Liver (tissue), 9 donors: ENCODE results near the gene TRUB2. TPM values are rescaled to one million over a fixed set of nuclear protein-coding genes. Genes with fewer than 3 reads are reported as not detected.

ENCODE experiments used
- DNase-seq: peaks from one replicate; pipeline ENCODE4 v3.0.0-alpha.2; 2017; ENCODE audit warnings: low spot score
- H3K27ac ChIP-seq, 2 donors: one replicate each; pipeline ENCODE4 v1.7.0; 2013; ENCODE audit warnings: inconsistent platforms in 2 of 2, low read length in 2 of 2, control low read depth in 1 of 2, low read depth in 1 of 2, mild to moderate bottlenecking in 1 of 2
- H3K27me3 ChIP-seq, 4 donors: one replicate each; pipeline versions ENCODE4 v1.6.1 to v1.7.0; 2013; ENCODE audit warnings: low read length in 3 of 4, inconsistent platforms in 1 of 4, mild to moderate bottlenecking in 1 of 4, moderate library complexity in 1 of 4; ENCODE audit not compliant: control insufficient read depth in 4 of 4, insufficient read depth in 4 of 4
- H3K36me3 ChIP-seq, 4 donors: one replicate each; pipeline versions ENCODE4 v1.6.1 to v1.7.0; 2013; ENCODE audit warnings: low read length in 3 of 4, mild to moderate bottlenecking in 3 of 4, low read depth in 1 of 4, moderate library complexity in 1 of 4; ENCODE audit not compliant: control insufficient read depth in 4 of 4, insufficient read depth in 3 of 4
- H3K4me1 ChIP-seq, 4 donors: one replicate each; pipeline versions ENCODE4 v1.6.1 to v1.7.0; 2013; ENCODE audit warnings: low read length in 3 of 4, mild to moderate bottlenecking in 3 of 4, moderate library complexity in 1 of 4; ENCODE audit not compliant: control insufficient read depth in 4 of 4, insufficient read depth in 4 of 4
- H3K4me3 ChIP-seq, 3 donors: one replicate each; pipeline versions ENCODE4 v1.6.1 to v1.7.0; 2013; ENCODE audit warnings: low read length in 3 of 3, control low read depth in 1 of 3, low read depth in 1 of 3, mild to moderate bottlenecking in 1 of 3
- H3K9ac ChIP-seq, 2 donors: one replicate each; pipeline ENCODE4 v1.7.0; 2013; ENCODE audit warnings: low read length in 2 of 2, mild to moderate bottlenecking in 2 of 2, moderate library complexity in 2 of 2, control low read depth in 1 of 2, low read depth in 1 of 2
- H3K9me3 ChIP-seq, 4 donors: one replicate each; pipeline versions ENCODE4 v1.6.1 to v1.7.0; 2013; ENCODE audit warnings: low read length in 3 of 4; ENCODE audit not compliant: control insufficient read depth in 4 of 4
- FOXA1 ChIP-seq: IDR thresholded peaks from 2 replicates; pipeline ENCODE4 v1.6.1; 2016; ENCODE audit warnings: antibody characterized with exemption
- FOXA2 ChIP-seq: IDR thresholded peaks from 2 replicates; pipeline ENCODE4 v1.6.1; 2016; ENCODE audit warnings: antibody characterized with exemption
- GABPA ChIP-seq, 2 donors: IDR thresholded peaks in 1 of 2; conservative IDR thresholded peaks in 1 of 2; 2 replicates each; pipeline ENCODE4 v1.6.1; 2016; ENCODE audit warnings: antibody characterized with exemption in 2 of 2, mild to moderate bottlenecking in 1 of 2, moderate library complexity in 1 of 2
- HNF4G ChIP-seq: IDR thresholded peaks from 2 replicates; pipeline ENCODE4 v1.6.1; 2016; ENCODE audit warnings: antibody characterized with exemption
- JUND ChIP-seq, 2 donors: IDR thresholded peaks; 2 replicates each; pipeline ENCODE4 v1.6.1; 2016; ENCODE audit warnings: antibody characterized with exemption in 2 of 2
- NR2F2 ChIP-seq: IDR thresholded peaks from 2 replicates; pipeline ENCODE4 v1.6.1; 2016; ENCODE audit warnings: antibody characterized with exemption
- RAD21 ChIP-seq, 2 donors: IDR thresholded peaks; 2 replicates each; pipeline ENCODE4 v1.6.1; 2016; ENCODE audit warnings: antibody characterized with exemption in 2 of 2, mild to moderate bottlenecking in 2 of 2
- RXRA ChIP-seq, 2 donors: IDR thresholded peaks; 2 replicates each; pipeline ENCODE4 v1.6.1; 2017 to 2018; ENCODE audit warnings: antibody characterized with exemption in 2 of 2, mild to moderate bottlenecking in 1 of 2
- TAF1 ChIP-seq: conservative IDR thresholded peaks from 2 replicates; pipeline ENCODE4 v1.6.1; 2016; ENCODE audit warnings: antibody characterized with exemption, mild to moderate bottlenecking
- YY1 ChIP-seq: IDR thresholded peaks from 2 replicates; pipeline ENCODE4 v1.6.1; 2016; ENCODE audit warnings: antibody characterized with exemption, mild to moderate bottlenecking
- WGBS: extraction: QIAGEN DNeasy Blood & Tissue Kit; methylation state at CpG from one replicate; pipeline ENCODE4 v1.1.7; 2013; 5-methylcytosine and 5-hydroxymethylcytosine counted together
- polyA plus RNA-seq, 2 donors: library from polyadenylated mRNA; stranded (reverse) in 1 of 2; unstranded in 1 of 2; fragments of 200-250 nt in 1 of 2; fragments of >200 nt in 1 of 2; fragmentation: Nextera tagmentation in 1 of 2; extraction: Ambion mirVana in 1 of 2; gene quantifications; one replicate each; pipeline versions ENCODE4 v1.2.1 to v1.2.3, GENCODE V29; 2013 to 2015
- total RNA-seq, 2 donors: library from RNA; depleted of rRNA; stranded (reverse); fragments of >200 nt; gene quantifications; one replicate each; pipeline ENCODE4 v1.2.3, GENCODE V29; 2014
- TF ChIP-seq, protein P1 (sequence below): fragments of 150-350 bp; IDR thresholded peaks from 2 replicates; pipeline ENCODE4 v1.5.1; 2017; ENCODE audit warnings: improper control_type of control experiment, low read depth, low read length; ENCODE audit not compliant: missing input control
- TF ChIP-seq, protein P2 (sequence below): IDR thresholded peaks from 2 replicates; pipeline ENCODE4 v1.6.1; 2016; ENCODE audit warnings: antibody characterized with exemption
- TF ChIP-seq, protein P3 (sequence below): IDR thresholded peaks from 2 replicates; pipeline ENCODE4 v1.6.1; 2016; ENCODE audit warnings: antibody characterized with exemption
- TF ChIP-seq, protein P4 (sequence below): IDR thresholded peaks from 2 replicates; pipeline ENCODE4 v1.6.1; 2016; ENCODE audit warnings: antibody characterized with exemption, mild to moderate bottlenecking
- TF ChIP-seq, protein P5 (sequence below): IDR thresholded peaks from 2 replicates; pipeline ENCODE4 v1.6.1; 2016; ENCODE audit warnings: antibody characterized with exemption
- donor health status: healthy.
- donor health status: healthy.
- donor health status: healthy.
- donor health status: healthy.
- donor health status: healthy.

Gene TRUB2
- total and polyA plus RNA-seq, 4 donors, result 12.7 to 35.8 (median 19.4) TPM

DNA sequence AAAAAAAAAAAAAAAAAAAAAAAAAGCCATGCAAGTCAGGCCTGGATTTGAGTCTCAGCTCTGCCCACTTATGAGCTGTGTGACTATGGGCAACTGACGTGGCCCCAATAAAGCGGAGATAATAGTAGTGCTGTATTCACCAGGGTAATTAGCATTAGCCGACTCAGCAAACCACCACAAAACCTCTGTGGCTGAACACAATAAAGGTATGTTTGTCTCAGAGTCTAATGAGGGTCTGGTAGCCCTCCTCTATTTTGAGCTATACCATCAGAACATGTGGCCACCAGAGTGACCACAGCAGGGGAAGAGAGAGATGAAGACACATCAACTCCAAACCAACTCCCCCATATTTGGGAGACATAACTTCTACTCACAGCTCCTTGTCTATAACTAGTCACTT, 30.2 kb downstream of the TRUB2 start:
- H3K27ac ChIP-seq, result no peak overlapping the region
- H3K4me1 ChIP-seq, result peaks cover 2 to 15% (median 11%) of the 10 kb centered on the region in 4 donors
- no peak overlapping the region for H3K4me3 ChIP-seq
- TF ChIP-seq, protein P1, sequence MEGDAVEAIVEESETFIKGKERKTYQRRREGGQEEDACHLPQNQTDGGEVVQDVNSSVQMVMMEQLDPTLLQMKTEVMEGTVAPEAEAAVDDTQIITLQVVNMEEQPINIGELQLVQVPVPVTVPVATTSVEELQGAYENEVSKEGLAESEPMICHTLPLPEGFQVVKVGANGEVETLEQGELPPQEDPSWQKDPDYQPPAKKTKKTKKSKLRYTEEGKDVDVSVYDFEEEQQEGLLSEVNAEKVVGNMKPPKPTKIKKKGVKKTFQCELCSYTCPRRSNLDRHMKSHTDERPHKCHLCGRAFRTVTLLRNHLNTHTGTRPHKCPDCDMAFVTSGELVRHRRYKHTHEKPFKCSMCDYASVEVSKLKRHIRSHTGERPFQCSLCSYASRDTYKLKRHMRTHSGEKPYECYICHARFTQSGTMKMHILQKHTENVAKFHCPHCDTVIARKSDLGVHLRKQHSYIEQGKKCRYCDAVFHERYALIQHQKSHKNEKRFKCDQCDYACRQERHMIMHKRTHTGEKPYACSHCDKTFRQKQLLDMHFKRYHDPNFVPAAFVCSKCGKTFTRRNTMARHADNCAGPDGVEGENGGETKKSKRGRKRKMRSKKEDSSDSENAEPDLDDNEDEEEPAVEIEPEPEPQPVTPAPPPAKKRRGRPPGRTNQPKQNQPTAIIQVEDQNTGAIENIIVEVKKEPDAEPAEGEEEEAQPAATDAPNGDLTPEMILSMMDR, result no peak
- TF ChIP-seq, protein P2, sequence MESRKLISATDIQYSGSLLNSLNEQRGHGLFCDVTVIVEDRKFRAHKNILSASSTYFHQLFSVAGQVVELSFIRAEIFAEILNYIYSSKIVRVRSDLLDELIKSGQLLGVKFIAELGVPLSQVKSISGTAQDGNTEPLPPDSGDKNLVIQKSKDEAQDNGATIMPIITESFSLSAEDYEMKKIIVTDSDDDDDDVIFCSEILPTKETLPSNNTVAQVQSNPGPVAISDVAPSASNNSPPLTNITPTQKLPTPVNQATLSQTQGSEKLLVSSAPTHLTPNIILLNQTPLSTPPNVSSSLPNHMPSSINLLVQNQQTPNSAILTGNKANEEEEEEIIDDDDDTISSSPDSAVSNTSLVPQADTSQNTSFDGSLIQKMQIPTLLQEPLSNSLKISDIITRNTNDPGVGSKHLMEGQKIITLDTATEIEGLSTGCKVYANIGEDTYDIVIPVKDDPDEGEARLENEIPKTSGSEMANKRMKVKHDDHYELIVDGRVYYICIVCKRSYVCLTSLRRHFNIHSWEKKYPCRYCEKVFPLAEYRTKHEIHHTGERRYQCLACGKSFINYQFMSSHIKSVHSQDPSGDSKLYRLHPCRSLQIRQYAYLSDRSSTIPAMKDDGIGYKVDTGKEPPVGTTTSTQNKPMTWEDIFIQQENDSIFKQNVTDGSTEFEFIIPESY, result no peak
- TF ChIP-seq YY1 (no peak), GABPA (IDR thresholded peaks at IDR 0.05 in 1 of 2, conservative IDR thresholded peaks at IDR 0.05 in 1 of 2) (no peak), FOXA2 (no peak), JUND (IDR thresholded peaks at IDR 0.05) (no peak), FOXA1 (no peak), RXRA (IDR thresholded peaks at IDR 0.05) (no peak), RAD21 (IDR thresholded peaks at IDR 0.05) (no peak), TAF1 (no peak)
- TF ChIP-seq, protein P3, sequence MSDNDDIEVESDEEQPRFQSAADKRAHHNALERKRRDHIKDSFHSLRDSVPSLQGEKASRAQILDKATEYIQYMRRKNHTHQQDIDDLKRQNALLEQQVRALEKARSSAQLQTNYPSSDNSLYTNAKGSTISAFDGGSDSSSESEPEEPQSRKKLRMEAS, result no peak
- TF ChIP-seq, protein P4, sequence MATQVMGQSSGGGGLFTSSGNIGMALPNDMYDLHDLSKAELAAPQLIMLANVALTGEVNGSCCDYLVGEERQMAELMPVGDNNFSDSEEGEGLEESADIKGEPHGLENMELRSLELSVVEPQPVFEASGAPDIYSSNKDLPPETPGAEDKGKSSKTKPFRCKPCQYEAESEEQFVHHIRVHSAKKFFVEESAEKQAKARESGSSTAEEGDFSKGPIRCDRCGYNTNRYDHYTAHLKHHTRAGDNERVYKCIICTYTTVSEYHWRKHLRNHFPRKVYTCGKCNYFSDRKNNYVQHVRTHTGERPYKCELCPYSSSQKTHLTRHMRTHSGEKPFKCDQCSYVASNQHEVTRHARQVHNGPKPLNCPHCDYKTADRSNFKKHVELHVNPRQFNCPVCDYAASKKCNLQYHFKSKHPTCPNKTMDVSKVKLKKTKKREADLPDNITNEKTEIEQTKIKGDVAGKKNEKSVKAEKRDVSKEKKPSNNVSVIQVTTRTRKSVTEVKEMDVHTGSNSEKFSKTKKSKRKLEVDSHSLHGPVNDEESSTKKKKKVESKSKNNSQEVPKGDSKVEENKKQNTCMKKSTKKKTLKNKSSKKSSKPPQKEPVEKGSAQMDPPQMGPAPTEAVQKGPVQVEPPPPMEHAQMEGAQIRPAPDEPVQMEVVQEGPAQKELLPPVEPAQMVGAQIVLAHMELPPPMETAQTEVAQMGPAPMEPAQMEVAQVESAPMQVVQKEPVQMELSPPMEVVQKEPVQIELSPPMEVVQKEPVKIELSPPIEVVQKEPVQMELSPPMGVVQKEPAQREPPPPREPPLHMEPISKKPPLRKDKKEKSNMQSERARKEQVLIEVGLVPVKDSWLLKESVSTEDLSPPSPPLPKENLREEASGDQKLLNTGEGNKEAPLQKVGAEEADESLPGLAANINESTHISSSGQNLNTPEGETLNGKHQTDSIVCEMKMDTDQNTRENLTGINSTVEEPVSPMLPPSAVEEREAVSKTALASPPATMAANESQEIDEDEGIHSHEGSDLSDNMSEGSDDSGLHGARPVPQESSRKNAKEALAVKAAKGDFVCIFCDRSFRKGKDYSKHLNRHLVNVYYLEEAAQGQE, result no peak
- TF ChIP-seq, protein P5, sequence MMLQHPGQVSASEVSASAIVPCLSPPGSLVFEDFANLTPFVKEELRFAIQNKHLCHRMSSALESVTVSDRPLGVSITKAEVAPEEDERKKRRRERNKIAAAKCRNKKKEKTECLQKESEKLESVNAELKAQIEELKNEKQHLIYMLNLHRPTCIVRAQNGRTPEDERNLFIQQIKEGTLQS, result no peak
- H3K36me3 ChIP-seq, result peaks cover 2 to 11% (median 3%) of the 10 kb centered on the region in 4 donors
- DNase-seq, result no peak
- no peaks in the 10 kb centered on the region for H3K9me3 ChIP-seq
- H3K9ac ChIP-seq, result no peak overlapping the region
- H3K27me3 ChIP-seq, result no peaks in the 10 kb centered on the region
- 96% methylated on average over 3 of the region's 3 CpGs for WGBS

DNA sequence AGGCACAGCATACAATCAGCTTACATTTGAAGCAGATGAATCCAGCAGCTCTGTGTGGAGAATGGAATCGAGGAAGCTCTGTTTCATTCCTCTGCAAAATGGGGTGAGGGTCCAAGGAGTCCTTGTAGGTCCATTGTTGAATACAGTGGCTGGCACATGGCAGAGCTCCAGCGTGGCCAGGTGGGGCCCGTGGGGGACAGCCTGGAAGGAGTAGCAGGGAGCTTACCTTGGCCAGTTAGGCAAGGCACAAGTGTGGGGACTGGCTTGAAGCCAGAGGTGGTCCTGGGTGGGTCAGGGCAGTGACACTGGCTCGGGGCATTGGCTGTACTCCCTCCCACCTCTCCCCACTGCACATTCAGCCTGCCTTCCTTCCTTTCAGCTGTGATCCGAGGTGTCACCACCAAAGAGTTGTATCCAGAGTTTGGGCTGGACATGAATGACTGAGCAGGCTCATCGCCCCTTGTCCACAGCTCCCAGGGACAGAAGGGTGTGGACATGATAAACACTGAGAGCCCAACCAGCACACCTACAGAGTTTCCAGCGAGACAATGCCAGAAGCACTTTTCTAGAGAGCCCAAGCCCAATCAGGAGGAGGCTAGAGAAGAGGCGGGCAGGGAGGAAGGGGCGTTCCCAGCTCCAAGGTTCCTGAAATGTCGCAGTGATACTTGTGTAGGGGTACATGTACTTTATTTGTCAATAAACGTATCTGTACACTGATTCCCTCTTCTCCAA, 33.8 kb downstream of the TRUB2 start:
- peaks cover 5 to 27% (median 10%) of the 10 kb centered on the region in 4 donors for H3K36me3 ChIP-seq
- no peaks in the 10 kb centered on the region for H3K4me1 ChIP-seq
- H3K9ac ChIP-seq, result no peak overlapping the region
- no peaks in the 10 kb centered on the region for H3K9me3 ChIP-seq
- H3K27ac ChIP-seq, result no peak overlapping the region
- no peak overlapping the region for H3K4me3 ChIP-seq
- DNase-seq, result no peak
- 90% methylated on average over 11 of the region's 11 CpGs for WGBS
- no peaks in the 10 kb centered on the region for H3K27me3 ChIP-seq
- TF ChIP-seq, protein P4, result no peak
- TF ChIP-seq TAF1 (no peak), NR2F2 (no peak), HNF4G (no peak), YY1 (no peak)
- TF ChIP-seq, protein P2, result no peak
- TF ChIP-seq, protein P5, result no peak
